GM23338 (cell line): ENCODE results near the gene ZFP64. TPM values are rescaled to one million over a fixed set of nuclear protein-coding genes. Genes with fewer than 3 reads are reported as not detected.

Experiments
- ATAC-seq: fragments of 200-7000 bp; cut with Tn5 transposase; 3 replicates; pipeline ENCODE4 v1.9.1; 2020
- DNase-seq: peaks from one replicate; pipeline ENCODE4 v3.0.0-alpha.2; 2015; ENCODE audit warnings: low spot score
- H2AFZ ChIP-seq: fragments of 200-600 bp; sonication (generic); 2 replicates; pipeline ENCODE4 v1.8.0; 2016; ENCODE audit warnings: antibody characterized with exemption, mild to moderate bottlenecking, moderate library complexity
- H3F3A ChIP-seq: fragments of 200-600 bp; sonication (generic); replicated peaks from 2 replicates; pipeline ENCODE4 v1.8.0; 2017; ENCODE audit warnings: antibody characterized with exemption, mixed run types, low read depth
- H3K27ac ChIP-seq: fragments of 200-600 bp; sonication (generic); 2 replicates; pipeline ENCODE4 v1.6.1; 2016; ENCODE audit warnings: low read depth
- H3K27me3 ChIP-seq: fragments of 200-600 bp; sonication (generic); 2 replicates; pipeline ENCODE4 v1.8.0; 2016; ENCODE audit warnings: mild to moderate bottlenecking, mixed run types, moderate library complexity; ENCODE audit not compliant: insufficient read depth
- H3K36me3 ChIP-seq: fragments of 200-600 bp; sonication (generic); 2 replicates; pipeline ENCODE4 v1.8.0; 2016; ENCODE audit warnings: mild to moderate bottlenecking; ENCODE audit not compliant: insufficient read depth
- H3K4me1 ChIP-seq: fragments of 200-600 bp; sonication (generic); 2 replicates; pipeline ENCODE4 v1.8.0; 2016; ENCODE audit warnings: mild to moderate bottlenecking, moderate library complexity; ENCODE audit not compliant: insufficient read depth
- H3K4me2 ChIP-seq: fragments of 200-600 bp; sonication (generic); 2 replicates; pipeline ENCODE4 v1.7.1; 2017; ENCODE audit warnings: mixed run types
- H3K4me3 ChIP-seq: fragments of 200-600 bp; sonication (generic); 2 replicates; pipeline ENCODE4 v1.6.1; 2016; ENCODE audit warnings: mixed run types
- H3K79me2 ChIP-seq: fragments of 200-600 bp; sonication (generic); replicated peaks from 2 replicates; pipeline ENCODE4 v1.8.0; 2017; ENCODE audit warnings: mild to moderate bottlenecking; ENCODE audit not compliant: insufficient read depth
- H3K9me2 ChIP-seq: fragments of 200-600 bp; sonication (generic); 2 replicates; pipeline ENCODE4 v1.8.0; 2017; ENCODE audit not compliant: insufficient read depth
- H4K20me1 ChIP-seq: fragments of 200-600 bp; sonication (generic); replicated peaks from 2 replicates; pipeline ENCODE4 v1.8.0; 2017; ENCODE audit warnings: mild to moderate bottlenecking; ENCODE audit not compliant: insufficient read depth
- H3K27ac Mint-ChIP-seq: 2 replicates; pipeline ENCODE4 v1.8.0; 2020; ENCODE audit warnings: inconsistent platforms, mild to moderate bottlenecking, moderate library complexity, mixed read lengths
- H3K27me3 Mint-ChIP-seq: 3 replicates; pipeline ENCODE4 v1.8.0; 2022; ENCODE audit warnings: low read depth, mild to moderate bottlenecking, moderate library complexity, mixed read lengths, inconsistent platforms; ENCODE audit not compliant: insufficient read depth, poor library complexity
- H3K36me3 Mint-ChIP-seq: 3 replicates; pipeline ENCODE4 v1.8.0; 2021; ENCODE audit warnings: low read depth, mild to moderate bottlenecking, inconsistent platforms, moderate library complexity, mixed read lengths
- H3K4me1 Mint-ChIP-seq: 3 replicates; pipeline ENCODE4 v1.8.0; 2020; ENCODE audit warnings: mild to moderate bottlenecking, inconsistent platforms, mixed read lengths
- H3K4me3 Mint-ChIP-seq: 3 replicates; pipeline ENCODE4 v1.8.0; 2021; ENCODE audit warnings: moderate library complexity, mild to moderate bottlenecking, inconsistent platforms, mixed read lengths
- H3K9me3 Mint-ChIP-seq: 3 replicates; pipeline ENCODE4 v1.8.0; 2020; ENCODE audit warnings: moderate library complexity, mild to moderate bottlenecking, inconsistent platforms, mixed read lengths
- CREB1 ChIP-seq: fragments of 250-450 bp; sonication (Bioruptor Pico); IDR thresholded peaks from 2 replicates; pipeline ENCODE4 v1.5.0; 2020; ENCODE audit warnings: low read depth, mild to moderate bottlenecking, moderate library complexity
- CTCF ChIP-seq, 2 experiments: fragments of 200-600 bp in 1 of 2; sonication (generic) in 1 of 2; conservative IDR thresholded peaks; 2 replicates each; pipeline versions ENCODE4 v1.5.1 to v1.6.1; 2016 to 2017; ENCODE audit warnings: antibody characterized with exemption in 2 of 2, low read depth in 2 of 2, mild to moderate bottlenecking in 2 of 2, moderate library complexity in 1 of 2
- ETS1 ChIP-seq: IDR thresholded peaks from 2 replicates; pipeline ENCODE4 v1.6.1; 2016; ENCODE audit warnings: antibody characterized with exemption
- EZH2 ChIP-seq: fragments of 200-600 bp; sonication (generic); IDR thresholded peaks from one replicate; pipeline ENCODE4 v1.8.0; 2017; ENCODE audit warnings: antibody characterized with exemption, mild to moderate bottlenecking, low read depth; ENCODE audit not compliant: unreplicated experiment
- EZH2phosphoT487 ChIP-seq: fragments of 200-600 bp; sonication (generic); IDR thresholded peaks from one replicate; pipeline ENCODE4 v1.8.1; 2018; ENCODE audit warnings: antibody characterized with exemption; ENCODE audit not compliant: unreplicated experiment
- JUNB ChIP-seq: IDR thresholded peaks from one replicate; pipeline ENCODE4 v1.6.1; 2016; ENCODE audit warnings: antibody characterized with exemption; ENCODE audit not compliant: unreplicated experiment
- NANOG ChIP-seq: IDR thresholded peaks from 2 replicates; pipeline ENCODE4 v1.6.1; 2016; ENCODE audit warnings: antibody characterized with exemption, borderline replicate concordance
- POLR2AphosphoS5 ChIP-seq: IDR thresholded peaks from 2 replicates; pipeline ENCODE4 v1.6.1; 2016; ENCODE audit warnings: antibody characterized with exemption, low read depth
- REST ChIP-seq: IDR thresholded peaks from one replicate; pipeline ENCODE4 v1.6.1; 2018; ENCODE audit warnings: antibody characterized with exemption; ENCODE audit not compliant: unreplicated experiment
- STAT1 ChIP-seq: IDR thresholded peaks from one replicate; pipeline ENCODE4 v1.6.1; 2016; ENCODE audit warnings: antibody characterized with exemption; ENCODE audit not compliant: unreplicated experiment
- ZNF114 ChIP-seq: fragments of 250-450 bp; sonication (Bioruptor Pico); IDR thresholded peaks from 2 replicates; pipeline ENCODE4 v1.5.0; 2020; ENCODE audit warnings: mild to moderate bottlenecking, moderate library complexity
- ZNF331 ChIP-seq: fragments of 250-450 bp; sonication (Bioruptor Pico); IDR thresholded peaks from 2 replicates; pipeline ENCODE4 v1.5.0; 2020; ENCODE audit warnings: low read depth, mild to moderate bottlenecking, moderate library complexity
- ZNF462 ChIP-seq: fragments of 250-450 bp; sonication (Bioruptor Pico); IDR thresholded peaks from 2 replicates; pipeline ENCODE4 v1.5.0; 2020; ENCODE audit warnings: mild to moderate bottlenecking, moderate library complexity
- polyA plus RNA-seq: library from polyadenylated mRNA; unstranded; fragments of >200 nt; fragmentation: Nextera tagmentation; extraction: Ambion mirVana; gene quantifications from 2 replicates; pipeline ENCODE4 v1.2.1, GENCODE V29; 2016
- total RNA-seq: library from RNA; depleted of rRNA; stranded (reverse); fragments of >200 nt; shearing (Covaris generic); gene quantifications from 2 replicates; pipeline ENCODE4 v1.2.3, GENCODE V29; 2014

Gene ZFP64
- total and polyA plus RNA-seq, 2 experiments from 2014 or later, result 9.6 to 30.4 TPM

GRCh38 chr20:52179331-52180179 is 12.0 kb downstream of the ZFP64 start:
- H3K4me3 Mint-ChIP-seq, result no peak overlapping the region
- no peak overlapping the region for H2AFZ ChIP-seq
- H3K4me2 ChIP-seq, result no peak overlapping the region
- no peaks in the 10 kb centered on the region for H3K9me2 ChIP-seq
- no peak overlapping the region for H3K27ac ChIP-seq
- TF ChIP-seq STAT1, result no peak
- TF ChIP-seq ZNF331 (CRISPR knock-in tag), result no peak
- TF ChIP-seq POLR2AphosphoS5, result no peak
- TF ChIP-seq CTCF (conservative IDR thresholded peaks at IDR 0.05; ENCODE audit: low read depth in 2 of 2), result no peak
- TF ChIP-seq CREB1 (CRISPR knock-in tag), result no peak
- no peak for TF ChIP-seq NANOG
- no peak for TF ChIP-seq REST
- no peak for TF ChIP-seq EZH2phosphoT487
- TF ChIP-seq JUNB, result no peak
- no peak for TF ChIP-seq ETS1
- no peak for TF ChIP-seq EZH2
- TF ChIP-seq ZNF114, result no peak
- TF ChIP-seq ZNF462, result no peak
- DNase-seq (no peak), ATAC-seq (no peak)
- no peak overlapping the region for H3K4me3 ChIP-seq
- no peaks in the 10 kb centered on the region for H3K27me3 Mint-ChIP-seq
- no peaks in the 10 kb centered on the region for H3K9me3 Mint-ChIP-seq
- H3K36me3 Mint-ChIP-seq, result peaks cover 19% of the 10 kb centered on the region; the same call in 2 of the 3 replicates
- H3K4me1 ChIP-seq, result no peaks in the 10 kb centered on the region
- no peak overlapping the region for H3K27ac Mint-ChIP-seq
- no peaks in the 10 kb centered on the region for H3K79me2 ChIP-seq
- no peaks in the 10 kb centered on the region for H3F3A ChIP-seq
- H3K36me3 ChIP-seq, result no peaks in the 10 kb centered on the region
- H3K27me3 ChIP-seq, result no peaks in the 10 kb centered on the region
- H3K4me1 Mint-ChIP-seq, result no peaks in the 10 kb centered on the region
- no peaks in the 10 kb centered on the region for H4K20me1 ChIP-seq
